MM.1S (cell line): ENCODE measurements around the gene LARGE2.

Experiments used
- DNase-seq: peaks from one replicate; pipeline ENCODE4 v3.0.0-alpha.2; 2015
- H2AFZ ChIP-seq: fragments of 300-600 bp; sonication (generic); 2 replicates; pipeline ENCODE4 v1.6.0; 2016; ENCODE audit warnings: antibody characterized with exemption, low read length
- H3F3A ChIP-seq: fragments of 300-600 bp; sonication (generic); 2 replicates; pipeline ENCODE4 v1.6.1; 2016; ENCODE audit warnings: mild to moderate bottlenecking, antibody characterized with exemption, low read length, moderate library complexity, mixed read lengths; ENCODE audit not compliant: insufficient read depth
- H3K27ac ChIP-seq: fragments of 300-600 bp; sonication (generic); 2 replicates; pipeline ENCODE4 v1.5.1; 2016; ENCODE audit warnings: mild to moderate bottlenecking, low read length
- H3K27me3 ChIP-seq: fragments of 300-600 bp; sonication (generic); replicated peaks from 2 replicates; pipeline ENCODE4 v1.6.0; 2016; ENCODE audit warnings: low read length; ENCODE audit not compliant: insufficient read depth
- H3K36me3 ChIP-seq: fragments of 300-600 bp; sonication (generic); replicated peaks from 2 replicates; pipeline ENCODE4 v1.6.1; 2016; ENCODE audit warnings: mild to moderate bottlenecking, low read length, mixed read lengths; ENCODE audit not compliant: insufficient read depth
- H3K4me1 ChIP-seq: fragments of 300-600 bp; sonication (generic); 2 replicates; pipeline ENCODE4 v1.6.1; 2016; ENCODE audit warnings: low read length, mixed read lengths
- H3K4me2 ChIP-seq: fragments of 300-600 bp; sonication (generic); 2 replicates; pipeline ENCODE4 v1.6.0; 2016; ENCODE audit warnings: low read depth, low read length
- H3K4me3 ChIP-seq: fragments of 300-600 bp; sonication (generic); 2 replicates; pipeline ENCODE4 v1.5.1; 2016; ENCODE audit warnings: low read length, mixed read lengths
- H3K79me2 ChIP-seq: fragments of 300-600 bp; sonication (generic); 2 replicates; pipeline ENCODE4 v1.6.1; 2016; ENCODE audit warnings: mixed run types, low read length, mixed read lengths
- H3K9ac ChIP-seq: fragments of 300-600 bp; sonication (generic); 2 replicates; pipeline ENCODE4 v1.6.1; 2016; ENCODE audit warnings: low read length, mixed read lengths
- H3K9me2 ChIP-seq: fragments of 300-600 bp; sonication (generic); replicated peaks from 2 replicates; pipeline ENCODE4 v1.6.1; 2016; ENCODE audit warnings: mild to moderate bottlenecking, low read length, mixed read lengths; ENCODE audit not compliant: insufficient read depth
- H3K9me3 ChIP-seq: fragments of 300-600 bp; sonication (generic); replicated peaks from 2 replicates; pipeline ENCODE4 v1.6.1; 2016; ENCODE audit warnings: mild to moderate bottlenecking, low read length, mixed read lengths; ENCODE audit not compliant: insufficient read depth
- H4K20me1 ChIP-seq: fragments of 300-600 bp; sonication (generic); 2 replicates; pipeline ENCODE4 v1.6.1; 2016; ENCODE audit warnings: mild to moderate bottlenecking, low read length, moderate library complexity, mixed read lengths; ENCODE audit not compliant: insufficient read depth
- CTCF ChIP-seq: fragments of 300-600 bp; sonication (generic); IDR thresholded peaks from 2 replicates; pipeline ENCODE4 v1.5.1; 2016; ENCODE audit warnings: antibody characterized with exemption, low read length, mixed read lengths
- EZH2 ChIP-seq: fragments of 300-600 bp; sonication (generic); optimal IDR thresholded peaks from 2 replicates; pipeline ENCODE3; 2017; ENCODE audit warnings: low read depth, mild to moderate bottlenecking, antibody characterized with exemption, low read length, mixed read lengths
- EZH2phosphoT487 ChIP-seq: fragments of 300-600 bp; sonication (generic); IDR thresholded peaks from 2 replicates; pipeline ENCODE4 v1.6.1; 2018; ENCODE audit warnings: antibody characterized with exemption, low read length

Gene LARGE2

GRCh38 chr11:45885921-45886721 lies 36.3 kb upstream of the LARGE2 start:
- no peak for TF ChIP-seq CTCF
- no peaks in the 10 kb centered on the region for H3K4me1 ChIP-seq
- peak overlapping the region; percentile 94; the same call in 1 of the 2 replicates for H3K4me2 ChIP-seq
- no peak overlapping the region for H2AFZ ChIP-seq
- H3K79me2 ChIP-seq: no peaks in the 10 kb centered on the region
- no peaks in the 10 kb centered on the region for H3K9me2 ChIP-seq
- H3K27me3 ChIP-seq: no peaks in the 10 kb centered on the region
- no peak for DNase-seq
- H3K9ac ChIP-seq: no peak overlapping the region; the same call in 1 of the 2 replicates
- no peaks in the 10 kb centered on the region for H3K36me3 ChIP-seq
- H3F3A ChIP-seq: no peaks in the 10 kb centered on the region
- H3K9me3 ChIP-seq: no peaks in the 10 kb centered on the region
- H4K20me1 ChIP-seq: no peaks in the 10 kb centered on the region
- no peak overlapping the region for H3K27ac ChIP-seq
- peak overlapping the region; percentile 50; the same call in 1 of the 2 replicates for H3K4me3 ChIP-seq

GRCh38 chr11:45886816-45887520 lies 35.5 kb upstream of the LARGE2 start:
- Histone ChIP-seq H3K9me2 (no peaks in the 10 kb centered on the region), H3K9ac (no peak overlapping the region), H3K27me3 (no peaks in the 10 kb centered on the region), H3K4me1 (no peaks in the 10 kb centered on the region), H4K20me1 (no peaks in the 10 kb centered on the region), H3K27ac (no peak overlapping the region), H3K9me3 (no peaks in the 10 kb centered on the region), H3K36me3 (no peaks in the 10 kb centered on the region), H3K4me2 (no peak overlapping the region), H2AFZ (no peak overlapping the region), H3K79me2 (no peaks in the 10 kb centered on the region), H3F3A (no peaks in the 10 kb centered on the region), H3K4me3 (no peak overlapping the region)
- TF ChIP-seq CTCF (no peak), EZH2phosphoT487 (no peak), EZH2 (no peak)
- DNase-seq: no peak

- no peaks in the 10 kb centered on the region for H3K9me2 ChIP-seq
- TF ChIP-seq CTCF: no peak
- TF ChIP-seq EZH2phosphoT487: no peak
- no peak for TF ChIP-seq EZH2
Observed at GRCh38 chr11:45887587-45887986, 34.9 kb upstream of the LARGE2 start.

More at GRCh38 chr11:45887587-45887986, 34.9 kb upstream of the LARGE2 start:
- Histone ChIP-seq H3K9me3 (no peaks in the 10 kb centered on the region), H3K79me2 (no peaks in the 10 kb centered on the region), H3K9ac (no peak overlapping the region), H3F3A (no peaks in the 10 kb centered on the region), H4K20me1 (no peaks in the 10 kb centered on the region), H3K27me3 (no peaks in the 10 kb centered on the region), H3K36me3 (no peaks in the 10 kb centered on the region), H3K4me2 (no peak overlapping the region), H3K27ac (no peak overlapping the region), H3K4me3 (no peak overlapping the region), H3K4me1 (no peaks in the 10 kb centered on the region), H2AFZ (no peak overlapping the region)
- no peak for DNase-seq
